ENCODE measurements around the gene ASRGL1.

- TF ChIP-seq, protein P1, sequence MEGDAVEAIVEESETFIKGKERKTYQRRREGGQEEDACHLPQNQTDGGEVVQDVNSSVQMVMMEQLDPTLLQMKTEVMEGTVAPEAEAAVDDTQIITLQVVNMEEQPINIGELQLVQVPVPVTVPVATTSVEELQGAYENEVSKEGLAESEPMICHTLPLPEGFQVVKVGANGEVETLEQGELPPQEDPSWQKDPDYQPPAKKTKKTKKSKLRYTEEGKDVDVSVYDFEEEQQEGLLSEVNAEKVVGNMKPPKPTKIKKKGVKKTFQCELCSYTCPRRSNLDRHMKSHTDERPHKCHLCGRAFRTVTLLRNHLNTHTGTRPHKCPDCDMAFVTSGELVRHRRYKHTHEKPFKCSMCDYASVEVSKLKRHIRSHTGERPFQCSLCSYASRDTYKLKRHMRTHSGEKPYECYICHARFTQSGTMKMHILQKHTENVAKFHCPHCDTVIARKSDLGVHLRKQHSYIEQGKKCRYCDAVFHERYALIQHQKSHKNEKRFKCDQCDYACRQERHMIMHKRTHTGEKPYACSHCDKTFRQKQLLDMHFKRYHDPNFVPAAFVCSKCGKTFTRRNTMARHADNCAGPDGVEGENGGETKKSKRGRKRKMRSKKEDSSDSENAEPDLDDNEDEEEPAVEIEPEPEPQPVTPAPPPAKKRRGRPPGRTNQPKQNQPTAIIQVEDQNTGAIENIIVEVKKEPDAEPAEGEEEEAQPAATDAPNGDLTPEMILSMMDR (IDR thresholded peaks at IDR 0.05), result no peak
- no peak for TF ChIP-seq POLR2A (IDR thresholded peaks at IDR 0.05)
Observed at GRCh38 chr11:62418733-62419132, 81.5 kb downstream of the ASRGL1 start, which contains the start of gene SCGB1A1.
